GM03348 (cell line): Measurements from ENCODE around the gene PSMC4.

Experiments used
- DNase-seq: peaks from one replicate; pipeline ENCODE4 v3.0.0; 2012; ENCODE audit warnings: low spot score

The PSMC4 gene

DNA sequence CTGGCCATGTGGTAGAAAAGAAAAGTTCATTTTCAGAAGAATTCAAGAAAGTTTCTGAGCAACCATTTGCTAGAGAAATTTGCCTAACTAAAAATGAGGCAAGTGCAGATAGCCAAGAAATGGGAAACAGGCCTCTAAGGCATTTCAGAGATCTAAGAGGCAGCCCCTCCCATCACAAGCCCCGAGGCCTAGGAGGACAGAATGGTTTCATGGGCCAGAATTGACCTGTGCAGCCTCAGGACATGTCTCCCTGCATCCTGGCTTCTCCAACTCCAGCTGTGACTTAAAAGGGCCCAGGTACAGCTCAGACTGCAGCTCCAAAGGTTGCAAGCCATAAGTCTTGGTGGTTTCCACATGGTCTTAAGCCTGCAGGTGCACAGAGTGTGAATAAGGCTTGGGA is 22.6 kb downstream of the PSMC4 start:
- DNase-seq: no peak

DNA sequence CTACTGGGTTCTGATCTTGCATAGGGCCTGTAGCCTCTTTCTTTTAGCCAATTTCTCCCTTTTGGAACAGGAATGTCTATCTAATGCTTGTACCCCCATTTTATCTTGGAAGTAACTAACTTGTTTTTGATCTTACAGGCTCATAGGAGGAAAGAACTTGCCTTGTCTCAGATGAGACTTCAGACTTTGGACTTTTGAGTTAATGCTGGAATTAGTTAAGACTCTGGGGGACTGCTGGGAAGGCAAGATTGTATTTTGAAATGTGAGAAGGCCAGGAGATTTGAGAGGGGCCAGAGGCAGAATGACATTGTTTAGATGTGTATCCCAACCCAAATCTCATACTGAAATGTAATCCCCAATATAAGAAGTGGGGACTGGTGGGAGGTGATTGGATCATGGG is 23.4 kb downstream of the PSMC4 start:
- DNase-seq: no peak

DNA sequence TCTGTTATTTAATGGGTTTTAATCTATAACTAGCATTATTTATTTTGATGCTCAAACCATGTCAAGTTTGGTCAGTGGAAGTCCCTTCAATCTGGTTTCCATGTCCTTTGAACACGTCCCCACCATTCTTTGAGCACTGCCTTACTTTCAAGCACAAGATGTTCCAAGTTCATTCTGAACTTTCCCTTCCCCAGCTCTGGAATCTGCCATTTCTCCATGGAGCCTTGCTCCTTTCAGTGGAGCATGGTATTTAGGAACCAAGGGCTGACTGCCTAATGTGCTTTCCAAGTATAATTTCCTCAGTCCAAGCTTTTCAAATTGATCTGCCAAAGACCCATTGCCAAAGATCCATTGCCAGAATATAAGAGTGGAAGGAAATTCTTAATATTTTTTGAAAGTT is 24.8 kb downstream of the PSMC4 start:
- no peak for DNase-seq

DNA sequence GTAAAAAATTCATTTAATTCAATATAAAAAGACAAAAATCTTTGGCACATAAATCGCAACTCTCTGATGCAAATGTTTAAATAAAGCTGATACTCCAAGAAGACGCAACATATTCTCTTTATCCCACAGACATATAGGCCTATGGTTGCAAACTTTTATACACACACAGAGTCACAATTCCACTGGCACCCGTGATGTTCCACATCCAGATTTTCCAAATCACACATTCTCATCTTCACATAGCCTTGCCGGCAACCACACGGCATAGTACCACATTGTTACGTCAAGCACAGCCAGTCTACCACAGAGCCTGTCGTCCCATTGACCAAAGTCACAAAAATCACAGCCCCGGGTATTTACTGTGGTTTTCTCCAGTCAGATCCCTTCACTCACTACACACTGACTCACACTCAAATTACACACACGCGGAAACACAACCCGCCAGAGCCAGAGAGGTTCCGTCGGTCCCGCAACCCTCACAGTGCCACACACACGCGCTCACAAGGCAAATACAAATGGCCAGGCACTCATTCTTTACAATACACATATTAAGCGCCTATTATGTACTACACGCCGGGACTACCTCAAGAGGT is 25.3 kb downstream of the PSMC4 start:
- peak; percentile 45 for DNase-seq

DNA sequence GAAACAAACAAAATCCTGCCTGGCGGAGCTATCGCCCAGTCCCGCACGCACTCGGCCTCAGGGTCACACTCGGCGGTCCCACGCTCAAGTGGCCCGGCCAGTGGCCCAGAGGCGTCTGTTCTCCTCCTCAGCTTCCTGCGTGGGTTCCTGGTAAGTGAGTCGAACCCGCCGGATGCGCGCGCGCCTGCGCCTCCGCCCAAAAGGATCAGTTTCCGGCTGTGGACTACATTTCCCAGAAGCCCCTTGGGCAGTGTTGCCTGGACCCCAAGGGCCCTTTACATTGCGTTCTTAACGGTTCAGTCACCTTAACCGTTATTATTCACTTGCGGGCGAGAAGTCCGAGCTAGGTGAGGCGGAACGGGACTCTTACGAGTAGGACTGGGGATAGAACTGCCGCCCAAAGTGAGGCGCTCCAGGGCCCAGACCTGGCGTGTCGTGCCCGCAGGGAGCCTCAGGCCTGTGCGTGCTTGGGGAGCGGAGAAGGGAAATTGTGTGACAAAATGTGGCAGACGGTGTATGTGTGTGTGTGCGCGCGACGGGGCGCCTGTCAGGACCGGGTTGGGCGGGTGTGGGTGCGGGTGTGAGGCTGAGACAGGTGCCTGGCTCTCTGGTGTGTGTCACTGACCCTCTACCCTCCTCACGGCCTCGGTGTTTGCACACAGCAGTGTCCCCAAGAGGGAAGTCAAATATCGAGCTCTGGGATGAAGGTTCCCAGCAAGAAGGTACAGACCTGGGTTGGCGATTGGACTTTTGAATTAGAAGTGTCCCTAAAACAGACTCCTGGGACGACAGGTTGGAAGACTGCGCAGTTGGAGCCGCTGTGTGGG is 26.1 kb downstream of the PSMC4 start, which contains the start of gene ZNF546:
Gene ZNF546, plus strand, starts transcription at position 250 of the 827 bp plus-strand sequence. CDS start 1,267 bp downstream, outside the sequence.
- peak; percentile 94 for DNase-seq

DNA sequence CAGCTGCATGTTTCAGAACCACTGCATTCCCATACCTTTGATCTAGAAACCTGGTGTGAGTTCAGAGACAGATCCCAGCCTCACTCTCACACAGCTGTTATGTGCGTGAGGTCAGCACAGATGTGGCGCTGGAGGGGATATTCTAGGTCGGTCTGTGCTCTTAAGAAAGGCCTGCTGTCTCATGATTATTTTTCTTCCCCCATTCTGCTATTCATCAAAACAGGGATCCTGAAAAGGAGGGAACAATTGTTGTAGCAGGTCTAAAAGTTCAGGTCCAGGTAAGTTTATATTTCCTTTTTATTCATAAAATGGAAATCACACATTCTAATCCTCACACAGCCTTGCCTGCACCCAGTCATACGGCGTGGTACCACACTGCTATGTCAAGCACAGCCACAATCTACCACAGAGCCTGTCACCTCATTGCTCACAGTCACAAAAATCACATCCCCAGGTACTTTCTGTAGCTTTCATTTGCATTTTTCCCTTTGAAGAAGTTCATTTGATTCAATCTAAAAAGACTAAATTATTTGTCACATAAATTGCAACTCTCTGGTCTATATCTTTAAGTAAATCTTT is 26.8 kb downstream of the PSMC4 start:
- peak; percentile 16 for DNase-seq

DNA sequence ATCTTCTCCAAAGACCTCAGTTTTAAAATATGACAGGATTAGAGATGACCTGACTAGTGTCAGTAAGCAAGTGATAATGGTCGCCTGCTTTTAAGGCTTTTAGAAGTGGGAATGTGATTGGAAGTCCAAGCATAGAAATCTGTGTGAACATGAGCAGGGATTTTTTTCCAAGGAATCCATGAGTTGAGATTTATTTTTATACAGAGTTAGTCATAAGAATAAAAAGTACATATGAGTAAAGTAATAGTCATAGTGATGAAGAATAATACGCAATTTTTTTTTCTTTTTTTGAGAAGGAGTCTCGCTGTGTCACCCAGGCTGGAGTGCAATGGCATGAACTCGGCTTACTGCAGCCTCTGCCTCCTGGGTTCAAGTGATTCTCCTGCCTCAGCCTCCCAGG is 27.5 kb downstream of the PSMC4 start:
- DNase-seq: no peak

DNA sequence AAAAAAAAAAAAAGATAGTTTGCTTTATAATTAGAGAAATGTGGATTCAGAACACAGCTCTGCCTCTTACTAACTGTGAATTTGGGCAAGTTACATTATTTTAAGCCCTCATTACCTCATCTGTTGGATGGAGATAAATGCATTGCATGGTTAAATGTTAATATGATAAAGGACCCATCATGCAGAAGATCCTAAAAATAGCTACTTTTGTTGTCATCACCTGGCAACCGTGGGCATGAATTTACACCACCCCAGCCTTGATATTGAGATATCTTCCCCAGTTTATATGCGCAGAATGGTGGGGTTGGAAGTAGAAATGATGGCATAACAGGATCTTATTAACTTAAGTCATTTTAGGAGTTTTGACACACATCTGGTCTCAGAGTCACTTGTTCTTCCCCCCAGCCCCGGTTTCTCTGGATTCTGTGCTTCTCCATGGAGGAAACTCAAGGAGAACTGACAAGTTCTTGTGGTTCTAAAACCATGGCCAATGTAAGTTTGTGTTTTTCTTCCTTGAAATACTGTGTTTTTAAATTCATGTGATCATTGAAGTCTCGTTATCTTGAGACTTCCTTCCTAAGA is 34.8 kb downstream of the PSMC4 start:
- no peak for DNase-seq

DNA sequence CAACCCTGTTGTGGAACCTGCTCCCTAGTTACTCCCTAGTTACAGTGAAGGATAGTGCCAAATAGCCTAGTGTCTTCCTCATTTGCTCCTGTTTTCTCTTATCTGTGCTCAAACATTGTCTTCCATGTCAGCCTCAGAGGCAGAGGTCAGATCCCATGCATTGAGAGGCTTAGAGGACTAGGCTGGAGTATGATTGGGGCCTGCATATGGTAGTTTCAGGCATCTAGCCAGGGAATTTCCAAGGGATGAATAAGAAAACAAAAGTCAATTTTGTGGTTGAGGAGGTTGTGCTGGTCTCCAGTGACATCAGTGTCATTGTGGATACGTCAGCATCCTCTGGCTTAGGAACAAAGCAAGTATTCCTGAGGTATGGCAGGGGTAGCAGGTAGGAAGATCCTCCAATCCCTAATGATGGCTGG is 35.3 kb downstream of the PSMC4 start:
- peak; percentile 11 for DNase-seq

DNA sequence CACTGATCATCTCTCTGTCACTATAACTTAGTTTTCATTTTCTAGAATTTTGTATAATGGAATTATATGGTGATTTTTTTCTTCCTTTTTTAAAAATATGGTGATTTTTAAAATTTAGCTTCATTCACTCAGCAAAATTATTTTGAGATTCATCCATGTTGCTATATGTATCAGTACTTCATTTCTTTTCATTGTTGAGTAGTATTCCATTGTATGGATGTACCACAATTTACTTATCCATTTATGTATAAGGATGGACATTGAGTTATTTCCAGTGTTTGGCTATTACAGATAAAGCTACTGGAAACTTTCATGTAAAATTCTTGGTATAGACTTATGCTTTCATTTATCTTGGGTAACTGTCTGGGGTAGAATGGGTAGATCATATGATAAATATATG is 38.7 kb downstream of the PSMC4 start:
- no peak for DNase-seq

DNA sequence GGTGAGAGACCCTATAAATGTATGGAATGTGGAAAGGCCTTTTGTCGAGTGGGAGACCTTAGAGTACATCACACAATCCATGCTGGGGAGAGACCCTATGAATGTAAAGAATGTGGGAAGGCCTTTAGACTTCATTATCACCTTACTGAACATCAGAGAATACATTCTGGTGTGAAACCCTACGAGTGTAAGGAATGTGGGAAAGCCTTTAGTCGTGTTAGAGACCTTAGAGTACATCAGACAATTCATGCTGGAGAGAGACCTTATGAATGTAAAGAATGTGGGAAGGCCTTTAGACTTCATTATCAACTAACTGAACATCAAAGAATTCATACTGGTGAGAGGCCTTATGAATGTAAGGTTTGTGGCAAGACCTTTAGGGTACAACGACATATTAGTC is 43.0 kb downstream of the PSMC4 start:
- DNase-seq: no peak

DNA sequence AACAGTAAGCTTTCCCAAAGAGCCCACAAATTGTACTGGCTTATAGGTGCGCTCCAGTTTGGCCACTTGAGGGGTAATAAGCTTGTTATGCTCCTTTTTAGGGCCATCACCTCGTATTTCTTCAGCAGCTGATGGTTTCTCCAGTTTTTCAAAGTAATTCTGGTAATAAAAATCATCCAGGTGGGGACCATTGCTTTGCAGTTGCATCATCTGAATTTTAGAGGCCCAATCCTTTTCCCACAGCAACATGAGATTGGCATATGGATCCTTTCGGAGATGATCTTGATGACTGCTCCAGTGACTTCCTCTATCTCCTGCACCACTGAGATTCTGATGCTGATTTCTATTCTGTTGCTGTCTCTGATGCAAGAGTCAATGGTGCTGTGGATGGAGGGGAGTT is 53.0 kb downstream of the PSMC4 start:
- DNase-seq: no peak

DNA sequence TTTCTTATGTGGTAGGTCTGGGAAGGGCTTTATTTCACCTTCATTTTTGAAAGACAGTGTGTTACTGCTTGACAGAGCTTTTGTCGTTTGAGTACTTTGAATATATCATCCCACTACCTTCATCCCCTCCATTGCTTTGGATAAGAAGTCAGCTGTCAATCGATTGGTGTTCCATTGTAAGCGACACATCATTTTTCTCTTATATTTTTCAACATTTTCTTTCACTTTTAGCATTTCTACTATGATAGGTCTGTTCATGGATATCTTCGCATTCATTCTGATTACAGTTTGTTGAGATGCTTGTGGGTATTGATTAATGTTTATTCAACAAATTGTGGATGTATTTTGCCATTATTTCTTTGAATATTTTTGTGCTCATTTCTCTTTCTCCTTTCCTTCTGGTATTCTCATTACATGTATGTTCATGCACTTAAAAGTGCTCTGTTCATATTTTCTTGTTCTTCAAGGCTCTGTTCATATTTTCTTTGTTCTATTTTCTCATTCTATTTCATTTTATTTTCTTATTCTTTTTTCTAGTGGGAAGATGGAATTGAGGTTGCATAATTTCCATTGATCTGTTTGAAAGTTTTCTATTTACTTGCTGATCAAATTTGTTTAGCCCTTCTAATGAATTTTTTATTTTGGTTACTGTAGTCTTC is 55.1 kb downstream of the PSMC4 start:
- no peak for DNase-seq

DNA sequence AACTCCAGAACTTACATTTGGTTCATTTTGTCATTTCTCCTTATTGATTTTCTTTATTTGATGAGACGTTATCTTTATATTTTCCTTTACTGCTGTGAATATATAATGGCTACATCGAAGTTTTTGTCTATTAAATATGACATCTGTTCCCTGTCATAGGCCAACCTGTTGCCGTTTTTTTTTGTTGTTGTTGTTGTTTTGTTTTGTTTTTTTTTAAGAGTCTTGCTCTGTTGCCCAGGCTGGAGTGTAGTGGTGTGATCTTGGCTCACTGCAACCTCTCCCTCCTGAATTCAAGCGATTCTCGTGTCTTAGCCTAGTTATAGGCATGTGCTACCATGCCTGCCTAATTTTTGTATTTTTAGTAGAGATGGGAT is 55.6 kb downstream of the PSMC4 start:
- no peak for DNase-seq
